H1 (cell line): ENCODE measurements around the gene DMXL2. TPM values are rescaled to one million over a fixed set of nuclear protein-coding genes. Genes with fewer than 3 reads are reported as not detected.
"Not testable (repeated sequence)": the region's sequence is repeated elsewhere in the genome, so short reads cannot be mapped to it uniquely, and the experiment has no call there.

Experiments used
- CTCF ChIA-PET: fragments of 300-600 bp; sonication (Branson Sonifier 250); formaldehyde crosslinking; loops from one replicate; lab custom pipeline; 2021; ENCODE audit not compliant: partially characterized antibody; lab: Charles Lee
- POLR2A ChIA-PET: fragments of 300-600 bp; sonication (Branson Sonifier 250); formaldehyde crosslinking; loops from one replicate; lab custom pipeline; 2021; ENCODE audit warnings: inconsistent platforms; ENCODE audit not compliant: partially characterized antibody; lab: Charles Lee
- DNase-seq, 2 experiments: peaks; one replicate each; pipeline versions ENCODE4 v3.0.0 to v3.0.0-alpha.2; 2010 to 2022; ENCODE audit warnings: low spot score in 2 of 2, low read depth in 1 of 2, mixed read lengths in 1 of 2
- FAIRE-seq: peaks from 2 replicates; lab custom pipeline; 2011; peaks lifted over from hg19 to GRCh38; lab: Jason Lieb, UNC
- H2AFZ ChIP-seq: 2 replicates; pipeline ENCODE4 v1.8.1; 2012; ENCODE audit warnings: low read length, inconsistent platforms
- H2AK5ac ChIP-seq: 2 replicates; pipeline ENCODE4 v1.6.1; 2013; ENCODE audit warnings: low read depth, low read length
- H2BK120ac ChIP-seq: replicated peaks from 2 replicates; pipeline ENCODE3; 2013; ENCODE audit warnings: low read depth, low read length, inconsistent platforms
- H2BK12ac ChIP-seq: 2 replicates; pipeline ENCODE4 v1.6.1; 2013; ENCODE audit warnings: low read depth, low read length
- H2BK15ac ChIP-seq: 2 replicates; pipeline ENCODE4 v1.6.1; 2013; ENCODE audit warnings: low read length
- H2BK20ac ChIP-seq: 2 replicates; pipeline ENCODE4 v1.6.1; 2013; ENCODE audit warnings: low read length
- H2BK5ac ChIP-seq: 2 replicates; pipeline ENCODE4 v1.6.1; 2013; ENCODE audit warnings: low read depth, low read length
- H3K14ac ChIP-seq: 2 replicates; pipeline ENCODE4 v1.6.1; 2013; ENCODE audit warnings: inconsistent platforms; ENCODE audit not compliant: insufficient read length
- H3K18ac ChIP-seq: 2 replicates; pipeline ENCODE4 v1.6.1; 2013; ENCODE audit warnings: low read length; ENCODE audit errors: extremely low read depth
- H3K23ac ChIP-seq: 2 replicates; pipeline ENCODE4 v1.6.1; 2013; ENCODE audit warnings: inconsistent platforms; ENCODE audit not compliant: insufficient read length
- H3K23me2 ChIP-seq: 2 replicates; pipeline ENCODE4 v1.6.1; 2013; ENCODE audit warnings: low read depth, low read length
- H3K27ac ChIP-seq: 2 replicates; pipeline ENCODE4 v1.6.1; 2011; ENCODE audit warnings: low read depth, low read length, inconsistent platforms
- H3K27me3 ChIP-seq, 4 experiments: replicated peaks in 1 of 4; 1 replicate in 1 of 4; 2 replicates in 3 of 4; pipeline versions ENCODE4 v1.6.1 to v1.8.1; 2011 to 2013; ENCODE audit warnings: low read length in 3 of 4, mild to moderate bottlenecking in 3 of 4, inconsistent platforms in 2 of 4, mixed read lengths in 2 of 4, moderate library complexity in 1 of 4; ENCODE audit not compliant: control insufficient read depth in 3 of 4, insufficient read depth in 3 of 4; ENCODE audit errors: extremely low read depth in 1 of 4
- H3K36me3 ChIP-seq, 4 experiments: 2 replicates each; pipeline versions ENCODE4 v1.6.1 to v1.8.1; 2011 to 2013; ENCODE audit warnings: mild to moderate bottlenecking in 4 of 4, low read length in 3 of 4, moderate library complexity in 2 of 4, control low read depth in 1 of 4, inconsistent platforms in 1 of 4; ENCODE audit not compliant: insufficient read depth in 4 of 4, control insufficient read depth in 2 of 4
- H3K4ac ChIP-seq: replicated peaks from 2 replicates; pipeline ENCODE3; 2013; ENCODE audit warnings: low read length, low read depth, mixed read lengths, inconsistent platforms; ENCODE audit not compliant: insufficient read length
- H3K4me1 ChIP-seq, 4 experiments: replicated peaks in 1 of 4; 1 replicate in 1 of 4; 2 replicates in 3 of 4; pipeline versions ENCODE4 v1.6.1 to v1.8.1; 2011 to 2013; ENCODE audit warnings: low read length in 3 of 4, inconsistent platforms in 2 of 4, mixed read lengths in 1 of 4; ENCODE audit not compliant: insufficient read depth in 4 of 4, control insufficient read depth in 3 of 4
- H3K4me2 ChIP-seq, 2 experiments: 2 replicates each; pipeline versions ENCODE4 v1.6.1 to v1.8.1; 2011 to 2013; ENCODE audit warnings: low read depth in 2 of 2, low read length in 2 of 2, control low read depth in 1 of 2, inconsistent platforms in 1 of 2, mild to moderate bottlenecking in 1 of 2; ENCODE audit not compliant: insufficient read depth in 1 of 2
- H3K4me3 ChIP-seq, 4 experiments: fragments of 200-600, 300-600 bp in 1 of 4; sonication (generic), shearing (Covaris generic), sonication (Bioruptor Twin) in 1 of 4; 2 replicates each; pipeline versions ENCODE4 v1.5.1 to v1.8.1; 2011 to 2016; ENCODE audit warnings: low read length in 4 of 4, low read depth in 3 of 4, control low read depth in 2 of 4, inconsistent platforms in 2 of 4, mild to moderate bottlenecking in 2 of 4, mixed read lengths in 1 of 4, moderate library complexity in 1 of 4; ENCODE audit not compliant: insufficient read depth in 2 of 4; ENCODE audit errors: extremely low read depth in 1 of 4
- H3K56ac ChIP-seq: replicated peaks from 2 replicates; pipeline ENCODE3; 2013; ENCODE audit warnings: low read depth, mild to moderate bottlenecking, mixed read lengths, low read length, inconsistent platforms; ENCODE audit not compliant: insufficient read length
- H3K79me1 ChIP-seq: 2 replicates; pipeline ENCODE4 v1.6.1; 2013; ENCODE audit warnings: low read depth, low read length, control low read depth
- H3K79me2 ChIP-seq, 2 experiments: 2 replicates each; pipeline versions ENCODE4 v1.6.1 to v1.8.1; 2012 to 2013; ENCODE audit warnings: low read length in 2 of 2, mild to moderate bottlenecking in 2 of 2, inconsistent platforms in 1 of 2; ENCODE audit not compliant: insufficient read depth in 2 of 2, control insufficient read depth in 1 of 2
- H3K9ac ChIP-seq, 4 experiments: replicated peaks in 1 of 4; 1 replicate in 1 of 4; 2 replicates in 3 of 4; pipeline versions ENCODE4 v1.6.1 to v1.8.1; 2011 to 2013; ENCODE audit warnings: low read depth in 3 of 4, low read length in 3 of 4, control low read depth in 2 of 4, mild to moderate bottlenecking in 2 of 4, moderate library complexity in 2 of 4, inconsistent platforms in 1 of 4; ENCODE audit errors: extremely low read depth in 1 of 4
- H3K9me3 ChIP-seq, 2 experiments: 2 replicates each; pipeline versions ENCODE4 v1.6.1 to v1.8.1; 2012 to 2013; ENCODE audit warnings: mild to moderate bottlenecking in 2 of 2, moderate library complexity in 2 of 2, control low read depth in 1 of 2, inconsistent platforms in 1 of 2, low read depth in 1 of 2, low read length in 1 of 2, mixed read lengths in 1 of 2; ENCODE audit not compliant: insufficient read depth in 2 of 2
- H4K20me1 ChIP-seq, 2 experiments: replicated peaks in 1 of 2; 2 replicates each; pipeline versions ENCODE3 to v1.8.1; 2011 to 2013; ENCODE audit warnings: inconsistent platforms in 2 of 2, low read length in 2 of 2, mild to moderate bottlenecking in 1 of 2; ENCODE audit not compliant: insufficient read depth in 2 of 2, control insufficient read depth in 1 of 2
- H4K5ac ChIP-seq: 2 replicates; pipeline ENCODE4 v1.6.1; 2013; ENCODE audit warnings: low read length, low read depth, mixed read lengths, inconsistent platforms; ENCODE audit not compliant: insufficient read length
- H4K8ac ChIP-seq: 2 replicates; pipeline ENCODE4 v1.8.0; 2013; ENCODE audit warnings: mild to moderate bottlenecking, moderate library complexity, low read length, inconsistent platforms; ENCODE audit not compliant: insufficient read depth; ENCODE audit errors: extremely low read depth
- H4K91ac ChIP-seq: replicated peaks from 2 replicates; pipeline ENCODE3; 2013; ENCODE audit warnings: low read length, mixed read lengths, inconsistent platforms; ENCODE audit not compliant: insufficient read length
- WGBS, 2 experiments: shearing (Covaris generic) in 1 of 2; methylation state at CpG; one replicate each; pipeline versions ENCODE4 v1.1.6 to v1.1.7; 2013 to 2015; ENCODE audit warnings: low lambda C conversion rate in 2 of 2, mixed read lengths in 2 of 2, inconsistent platforms in 1 of 2, low coverage in 1 of 2, missing lambda C conversion rate in 1 of 2; ENCODE audit not compliant: insufficient replicate concordance in 2 of 2, insufficient coverage in 1 of 2, insufficient read length in 1 of 2; ENCODE audit errors: extremely low coverage in 1 of 2, missing lambda C conversion rate in 1 of 2; 5-methylcytosine and 5-hydroxymethylcytosine counted together
- polyA plus RNA-seq, 7 experiments: library from polyadenylated mRNA; depleted of rRNA in 3 of 7; stranded (reverse) in 5 of 7; unstranded in 2 of 7; fragments of >200 nt in 5 of 7; fragments of 200-250 nt in 2 of 7; gene quantifications; 1 replicate in 5 of 7; 2 replicates in 1 of 7; 4 replicates in 1 of 7; pipeline versions ENCODE4 v1.2.1 to v1.2.3, GENCODE V29; 2011 to 2013; ENCODE audit warnings: missing spikeins in 2 of 7, mixed read lengths in 2 of 7
- total RNA-seq: library from RNA; stranded (reverse); fragmentation: NEBNext Ultra II Directional; extraction: Animal tissue kit (Norgen Biotek cat#: 25700); gene quantifications from 2 replicates; pipeline ENCODE4 v1.2.1, GENCODE V29; 2021

DMXL2 gene
- total and polyA plus RNA-seq, 2 of the 8 experiments (the other 6 are each of a cell fraction or from before 2014, with no cell fraction given): 9.5 to 10.6 TPM

DNA sequence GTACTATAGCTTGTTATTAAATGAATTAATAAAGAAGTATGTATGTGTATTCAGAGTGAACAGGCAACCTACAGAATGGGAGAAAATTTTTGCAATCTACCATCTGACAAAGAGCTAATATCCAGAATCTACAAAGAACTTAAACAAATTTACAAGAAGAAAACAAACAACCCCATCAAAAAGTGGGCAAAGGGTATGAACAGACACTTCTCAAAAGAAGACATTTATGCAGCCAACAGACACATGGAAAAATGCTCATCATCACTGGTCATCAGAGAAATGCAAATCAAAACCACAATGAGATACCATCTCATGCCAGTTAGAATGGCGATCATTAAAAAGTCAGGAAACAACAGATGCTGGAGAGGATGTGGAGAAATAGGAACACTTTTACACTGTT is 25.5 kb upstream of the DMXL2 start:
- 100% methylated on average over 1 of the region's 1 CpG; no CpG with 5 or more reads in 1 of the 2 experiments for WGBS, 2 experiments

More for the DNA sequence above, 25.5 kb upstream of the DMXL2 start:
- POLR2A ChIA-PET, H4K91ac ChIP-seq, H2BK12ac ChIP-seq, H2BK15ac ChIP-seq, H2AK5ac ChIP-seq, H3K18ac ChIP-seq, H3K79me1 ChIP-seq, H4K8ac ChIP-seq, H3K27me3 ChIP-seq, FAIRE-seq, H3K27ac ChIP-seq, H3K4me3 ChIP-seq, H3K4me1 ChIP-seq, H3K4me2 ChIP-seq, H2BK120ac ChIP-seq, H2AFZ ChIP-seq, H4K20me1 ChIP-seq, DNase-seq, H3K14ac ChIP-seq, H3K9me3 ChIP-seq, H3K23ac ChIP-seq, H2BK20ac ChIP-seq, H3K56ac ChIP-seq, H3K4ac ChIP-seq, H2BK5ac ChIP-seq, H3K79me2 ChIP-seq, H3K36me3 ChIP-seq, H3K9ac ChIP-seq, H4K5ac ChIP-seq, H3K23me2 ChIP-seq: not testable (repeated sequence)
- CTCF ChIA-PET: interaction anchor here (0.7 to 8.8 kb wide), 4 partner anchors 9 to 128 kb away, joined by 3 to 243 read pairs (median 10); partner anchors contain the start of genes LYSMD2 and SCG3
